Right renal cortex interstitium (tissue), 3 donors: Measurements from ENCODE around the gene HOXB4. TPM values are rescaled to one million over a fixed set of nuclear protein-coding genes. Genes with fewer than 3 reads are reported as not detected.

Experiments
- DNase-seq, 3 donors: peaks; one replicate each; pipeline ENCODE4 v3.0.0-alpha.2; 2013; ENCODE audit warnings: low read depth in 3 of 3, low spot score in 2 of 3
- polyA plus RNA-seq, 3 donors: library from polyadenylated mRNA; unstranded; fragments of 120-200 nt; gene quantifications; one replicate each; pipeline ENCODE4 v1.2.1, GENCODE V29; 2013; ENCODE audit not compliant: insufficient read length in 3 of 3

HOXB4 gene
- polyA plus RNA-seq, 3 donors, result 6.8 to 9.6 (median 7.8) TPM

DNA sequence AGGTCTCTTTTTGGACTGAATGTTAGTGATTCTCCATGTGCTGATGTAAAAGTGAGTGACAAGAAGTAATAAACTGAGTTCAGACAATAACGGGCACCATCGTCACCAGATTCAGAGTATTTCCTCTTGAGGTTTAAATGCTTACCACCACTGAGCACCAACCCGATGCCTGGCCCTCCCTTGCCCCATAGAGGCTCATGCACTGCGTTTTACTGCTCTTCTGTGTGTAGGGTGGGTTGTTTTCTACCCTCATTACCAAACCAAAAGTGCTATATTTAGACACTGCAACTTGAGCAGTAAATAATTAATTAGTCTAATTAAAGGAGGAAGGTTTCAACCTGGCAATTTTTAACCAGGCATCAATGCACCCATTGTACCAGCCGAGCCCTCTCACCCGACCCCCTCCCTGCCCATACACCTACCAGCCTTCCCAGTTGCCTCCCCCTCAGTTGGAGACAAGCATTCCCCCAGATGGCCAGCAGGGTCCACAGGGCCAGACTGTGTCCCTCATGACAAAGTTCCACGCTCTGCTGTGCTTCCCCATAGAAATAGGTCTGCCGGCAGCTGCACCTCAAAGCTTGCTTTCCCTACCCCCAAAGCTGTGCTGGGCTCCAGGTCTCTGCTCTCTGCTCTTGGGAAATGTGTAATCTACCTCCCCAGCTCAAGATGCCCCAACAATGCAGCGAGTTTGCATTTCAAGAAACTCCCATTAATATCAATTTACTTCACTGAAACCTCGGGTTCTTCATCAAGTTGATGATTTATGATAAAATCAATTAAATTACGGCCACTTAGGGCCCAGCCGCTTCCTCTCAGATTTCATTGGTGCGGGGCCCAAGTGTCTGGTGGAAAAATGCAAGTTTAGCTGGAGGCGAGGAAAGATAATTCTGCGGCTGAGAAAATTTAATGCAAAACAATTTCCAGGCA lies 16.0 kb downstream of the HOXB4 start:
- no peak for DNase-seq

DNA sequence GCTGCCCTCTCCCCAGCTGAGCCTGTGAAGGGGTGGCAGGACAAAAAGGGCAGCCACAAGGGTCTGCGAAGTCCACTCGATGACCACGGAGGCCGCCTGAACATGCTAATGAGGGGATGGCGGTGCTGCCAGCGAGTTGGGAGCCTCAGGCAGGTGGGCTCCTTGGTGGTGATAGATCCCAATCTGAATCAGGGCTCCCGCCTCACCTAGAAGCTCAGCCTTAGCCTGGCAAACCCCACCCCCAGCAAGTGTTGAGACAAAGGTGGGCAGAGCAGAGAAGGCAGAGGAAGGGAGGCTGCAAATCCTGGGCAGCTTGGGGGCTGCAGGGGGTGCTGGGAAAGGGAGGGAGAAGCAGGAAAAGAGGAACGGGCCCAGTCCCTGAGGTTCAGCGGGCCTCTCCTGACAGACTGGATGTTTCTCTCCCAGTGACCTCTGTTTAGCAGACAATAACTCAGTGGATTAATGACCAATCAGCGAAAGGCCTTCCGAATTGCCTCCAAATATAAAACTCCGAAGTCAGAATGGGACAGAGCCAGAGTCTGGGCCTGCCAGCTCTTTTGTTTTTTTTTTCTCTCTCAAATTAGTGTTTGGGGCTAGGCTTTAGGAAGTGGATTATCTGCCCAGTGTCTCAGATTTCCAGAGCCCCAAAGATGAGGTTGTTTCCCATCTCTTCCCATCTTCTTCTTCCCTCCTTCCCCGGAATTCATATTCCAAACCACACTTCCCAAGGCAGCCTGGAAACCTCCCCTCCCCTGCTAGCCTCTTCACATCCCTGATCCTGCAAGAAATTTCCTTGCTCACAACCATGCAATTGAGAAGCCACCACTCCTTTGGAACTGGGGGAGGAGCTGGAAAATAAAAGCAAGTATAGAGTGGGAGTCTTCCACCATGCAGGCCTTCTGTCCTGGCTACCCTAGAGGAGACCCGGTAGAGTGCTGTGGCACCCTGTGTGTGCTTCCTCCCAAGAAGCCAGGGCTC lies 18.0 kb downstream of the HOXB4 start:
- no peak for DNase-seq

DNA sequence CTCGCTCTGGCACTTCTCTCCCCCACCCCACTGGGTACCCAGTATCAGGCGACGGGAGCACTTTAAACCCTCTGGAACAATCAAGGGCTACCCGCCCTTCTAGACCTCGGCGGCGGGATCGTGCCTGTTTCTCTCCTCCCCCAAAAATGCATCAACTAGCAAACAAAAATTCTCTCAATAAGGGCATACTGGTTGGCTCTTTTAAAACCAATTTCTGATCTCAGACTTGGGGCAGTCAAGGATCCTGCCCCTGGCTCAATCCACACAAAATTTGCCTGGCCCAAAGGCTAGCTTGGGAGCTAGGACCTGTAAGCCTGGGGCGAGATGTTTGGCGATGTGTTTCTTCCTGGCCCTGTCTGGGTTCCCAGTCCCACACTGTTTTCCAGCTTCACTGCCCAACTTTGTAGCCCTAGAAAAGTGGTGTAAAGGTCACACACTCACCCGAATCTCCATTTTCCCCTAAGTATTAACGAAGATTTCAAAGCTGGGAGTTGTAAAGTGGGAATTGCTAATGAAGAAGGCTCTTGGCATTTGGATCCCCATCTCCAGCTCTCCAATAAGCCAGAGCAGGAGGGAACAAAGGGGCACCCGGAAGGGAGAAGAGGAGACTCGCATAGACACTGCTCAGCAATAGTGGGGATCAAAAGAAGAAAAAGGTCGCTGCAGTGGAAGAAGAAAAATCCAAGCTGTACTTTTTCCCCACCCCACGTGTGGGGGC lies 18.9 kb downstream of the HOXB4 start:
- DNase-seq, result no peak

DNA sequence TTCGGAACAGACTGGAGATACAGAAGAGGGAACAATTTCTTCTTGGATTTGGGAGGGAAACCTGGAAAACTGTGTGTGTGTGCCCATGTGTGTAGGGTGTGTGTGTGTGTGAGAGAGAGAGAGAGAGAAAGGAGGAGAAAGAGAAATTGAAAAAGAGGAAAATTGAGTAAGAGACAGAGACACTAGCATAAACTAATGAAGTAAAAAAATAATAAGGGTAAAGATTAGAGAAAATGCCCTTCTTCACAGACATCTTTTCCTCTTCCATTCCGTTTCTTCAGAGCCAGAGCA lies 19.4 kb downstream of the HOXB4 start:
- no peak for DNase-seq

DNA sequence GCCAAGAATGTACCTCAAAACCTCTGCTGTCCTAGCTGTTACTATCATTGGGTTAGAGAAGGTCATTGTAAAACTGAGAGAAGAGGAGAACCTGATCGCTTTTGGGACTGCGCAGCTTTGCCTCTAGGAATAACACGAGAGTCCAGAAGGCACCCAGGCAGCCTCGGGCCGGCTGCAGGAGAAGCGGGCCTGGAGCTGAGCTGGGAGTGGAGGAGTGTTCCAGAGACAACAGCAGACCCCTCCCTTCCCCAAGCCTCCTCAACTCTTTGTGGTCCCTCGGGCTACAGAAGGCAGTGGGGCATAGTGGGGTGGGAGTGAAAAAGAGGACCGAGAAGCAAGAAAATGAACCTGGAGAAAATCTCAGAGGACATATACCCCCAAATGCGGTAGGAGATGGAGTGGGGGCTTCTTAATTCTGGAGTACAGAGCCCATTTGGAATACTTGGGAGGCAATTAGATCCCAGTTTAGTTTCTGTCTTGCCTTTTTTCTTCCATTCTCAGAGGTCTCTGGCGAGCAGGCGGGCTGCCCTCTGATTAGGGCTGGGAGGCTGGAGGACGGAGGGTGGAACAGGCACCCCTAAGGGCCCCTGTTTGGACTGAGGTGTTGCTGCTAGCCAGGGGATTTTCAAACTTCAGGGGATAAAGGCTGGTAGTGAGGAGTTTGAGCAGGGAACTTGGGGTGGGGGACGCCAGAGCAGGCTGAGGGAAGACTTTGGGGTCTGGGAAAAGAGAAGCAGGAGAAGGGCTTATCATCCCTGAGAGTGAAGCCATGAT lies 19.9 kb downstream of the HOXB4 start:
- DNase-seq, result no peak

DNA sequence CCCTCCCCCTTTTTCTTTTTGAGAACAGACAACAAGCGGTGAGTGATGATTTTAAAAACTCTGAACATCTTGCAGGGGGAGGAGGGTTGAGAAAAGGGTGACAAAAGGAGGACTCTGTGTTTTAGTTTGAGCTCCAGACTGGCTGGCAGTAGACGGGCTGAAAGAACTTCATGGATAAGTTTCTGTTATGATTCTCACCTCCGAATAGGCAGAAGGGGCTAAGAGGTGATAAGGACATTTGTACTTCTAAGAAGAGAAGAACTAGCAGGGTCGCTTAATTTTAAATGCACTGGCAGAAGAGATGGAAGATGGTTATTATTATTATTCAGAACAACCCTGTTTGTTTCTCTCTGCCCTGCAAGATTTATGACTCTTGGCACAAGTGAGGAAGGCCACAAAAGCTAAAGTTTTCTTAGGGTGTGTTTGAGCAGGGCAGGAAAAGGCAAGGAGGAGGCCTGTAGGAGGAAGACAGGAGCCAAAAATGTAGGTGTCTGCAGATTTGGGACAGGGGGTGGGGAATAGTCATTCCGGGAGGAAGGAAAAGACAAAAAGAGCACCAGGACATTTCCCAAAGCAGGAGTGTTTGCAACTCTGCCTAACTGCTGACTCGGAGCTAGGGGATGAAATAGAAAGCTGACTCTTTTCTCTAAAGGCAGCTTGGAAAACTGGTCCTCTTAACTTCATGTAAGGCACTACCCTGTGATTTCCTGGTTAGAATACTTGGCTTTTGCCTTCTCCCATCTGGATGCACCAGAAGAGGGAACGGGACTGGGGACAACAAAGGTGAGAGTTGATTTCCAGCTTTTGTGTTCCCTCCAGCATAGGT lies 21.4 kb downstream of the HOXB4 start:
- DNase-seq, result no peak

DNA sequence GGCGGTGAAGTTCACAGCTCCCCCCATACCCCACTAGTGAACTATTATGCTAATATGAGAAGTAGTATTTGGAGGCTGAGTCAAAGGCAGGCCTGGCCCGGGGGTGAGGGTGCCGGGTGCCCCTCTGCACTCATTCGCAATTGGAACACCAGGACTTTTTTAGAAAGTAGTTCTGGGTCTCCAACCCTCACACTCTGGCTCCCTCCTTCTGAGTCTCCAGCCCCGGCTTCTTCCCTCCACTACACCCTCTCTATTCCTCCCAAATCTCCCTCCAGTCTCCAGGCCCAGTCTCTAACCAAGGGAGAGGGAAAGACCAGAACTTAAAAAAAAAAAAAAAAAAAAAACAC lies 21.9 kb downstream of the HOXB4 start:
- no peak for DNase-seq

DNA sequence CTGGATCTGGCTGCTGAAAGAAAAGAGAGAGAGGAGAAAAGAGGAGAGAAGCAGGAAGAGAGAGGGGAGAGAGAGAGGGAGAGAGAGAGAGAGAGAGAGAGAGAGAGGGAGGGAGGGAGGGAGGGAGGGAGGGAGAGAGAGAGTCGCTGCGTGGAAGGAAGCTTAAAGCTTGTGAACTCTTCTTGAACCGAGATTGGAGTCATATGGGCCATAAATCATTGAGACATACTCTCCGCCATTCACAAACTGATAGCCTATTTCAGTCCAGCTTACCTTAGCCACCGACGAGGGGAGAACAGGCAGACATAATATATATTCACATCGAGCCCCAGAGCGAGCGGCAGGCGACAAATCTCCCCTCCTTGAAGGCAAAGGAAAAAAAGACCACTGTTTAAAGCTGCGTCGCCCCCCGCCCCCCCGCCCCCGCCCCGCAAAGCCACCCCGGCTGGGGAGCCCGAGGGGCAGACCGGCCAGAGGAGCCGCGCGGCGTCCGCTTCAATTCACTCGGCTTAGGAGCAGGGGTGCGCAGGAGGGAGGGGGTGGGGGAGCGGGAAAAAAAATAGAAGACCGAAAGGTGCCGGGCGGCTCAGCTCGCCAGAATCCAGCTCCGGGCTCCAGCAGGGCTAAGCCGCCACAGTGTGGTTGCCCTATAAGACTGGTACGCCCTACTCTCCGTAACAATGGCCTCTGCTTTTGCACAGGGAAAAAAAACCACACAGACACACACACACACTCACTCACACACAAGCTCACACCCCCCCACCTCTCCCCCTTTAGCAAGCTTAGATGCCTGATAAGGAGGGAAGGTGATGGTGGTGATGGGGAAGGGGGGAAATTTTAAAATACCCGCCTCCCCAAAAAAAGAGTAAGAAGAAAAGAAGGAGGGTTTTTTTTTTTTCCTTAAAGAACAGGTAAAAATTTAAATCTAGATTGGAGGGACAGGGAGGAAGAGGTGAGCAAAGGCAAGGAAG lies 22.6 kb downstream of the HOXB4 start:
- peak in 2 of 3 donors; percentile 91 for DNase-seq

DNA sequence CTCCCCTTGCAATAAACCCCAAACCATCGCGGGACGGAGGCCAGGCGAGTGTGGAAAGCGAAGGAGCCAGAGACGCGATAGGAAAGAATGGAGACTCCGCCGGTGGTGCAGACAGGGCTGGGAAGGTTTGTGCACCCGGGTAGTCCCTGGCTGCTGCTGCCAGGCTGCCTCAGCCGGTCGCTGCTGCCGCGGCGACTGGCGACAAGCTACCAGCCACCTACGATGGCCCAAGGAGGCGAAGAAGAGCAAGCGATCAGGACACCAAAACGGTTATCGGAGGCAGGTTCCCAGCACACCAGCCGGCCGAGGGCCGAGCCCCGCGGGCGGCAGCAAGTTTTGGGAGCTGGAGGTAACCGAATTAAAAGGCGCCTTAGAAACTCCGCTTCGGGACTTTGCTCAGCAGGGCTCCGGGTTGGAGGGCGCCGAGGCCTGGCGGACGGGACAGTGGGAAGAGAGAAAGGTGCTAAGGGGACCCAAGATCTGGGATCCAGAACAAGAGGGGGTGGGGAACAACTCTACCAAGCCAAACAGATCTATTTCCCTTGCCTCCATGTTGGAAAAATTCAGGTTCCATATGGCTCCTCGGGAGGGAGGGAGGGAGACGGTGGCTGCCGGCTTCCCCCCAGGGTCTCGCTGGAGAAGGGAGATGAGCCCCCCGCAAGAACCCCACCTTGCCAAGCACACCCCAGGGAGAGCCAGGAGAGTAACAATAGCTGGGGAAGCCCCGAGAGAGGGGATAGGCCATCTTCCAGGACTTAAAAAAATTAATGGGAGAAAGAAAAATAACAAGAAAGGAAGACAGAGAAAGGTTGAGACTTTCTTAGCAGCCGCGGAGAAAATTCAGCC lies 23.5 kb downstream of the HOXB4 start:
- no peak for DNase-seq

DNA sequence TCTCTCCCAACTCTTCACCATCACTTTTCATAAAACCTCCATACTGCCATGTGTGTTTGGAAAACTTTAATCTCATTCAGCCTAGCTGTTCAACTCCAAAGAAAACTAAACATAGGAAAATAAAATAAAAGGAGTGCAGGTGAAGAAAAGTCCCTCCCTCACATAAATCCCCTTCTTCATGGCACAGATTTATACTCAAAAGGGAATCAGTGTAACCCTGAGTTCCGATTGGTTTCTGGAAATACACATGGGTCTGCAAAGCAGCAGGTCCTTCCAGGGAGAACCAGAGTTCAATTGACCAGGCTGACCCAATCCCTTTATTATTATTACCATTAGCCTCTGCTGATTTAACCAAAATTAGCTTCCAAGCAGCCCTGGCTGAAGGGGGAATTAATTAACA lies 24.3 kb downstream of the HOXB4 start:
- DNase-seq, result no peak

DNA sequence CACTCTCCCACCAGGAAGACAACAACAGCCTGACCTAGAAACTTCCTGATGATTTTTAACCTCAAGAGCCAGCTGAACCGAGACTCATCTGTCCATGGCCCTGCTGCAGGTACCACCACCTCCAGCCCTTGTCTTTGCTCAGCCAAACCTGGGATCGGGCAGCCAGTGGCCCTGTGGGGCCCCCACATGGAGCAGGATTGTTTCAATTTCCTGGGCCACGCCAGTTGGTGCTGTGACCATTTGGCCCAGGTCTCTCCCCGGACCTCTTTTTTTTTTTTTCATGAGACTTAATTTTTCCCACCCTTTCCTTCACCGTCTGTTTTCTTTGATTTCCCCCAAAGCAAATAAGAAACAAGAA lies 25.0 kb downstream of the HOXB4 start:
- DNase-seq, result no peak

DNA sequence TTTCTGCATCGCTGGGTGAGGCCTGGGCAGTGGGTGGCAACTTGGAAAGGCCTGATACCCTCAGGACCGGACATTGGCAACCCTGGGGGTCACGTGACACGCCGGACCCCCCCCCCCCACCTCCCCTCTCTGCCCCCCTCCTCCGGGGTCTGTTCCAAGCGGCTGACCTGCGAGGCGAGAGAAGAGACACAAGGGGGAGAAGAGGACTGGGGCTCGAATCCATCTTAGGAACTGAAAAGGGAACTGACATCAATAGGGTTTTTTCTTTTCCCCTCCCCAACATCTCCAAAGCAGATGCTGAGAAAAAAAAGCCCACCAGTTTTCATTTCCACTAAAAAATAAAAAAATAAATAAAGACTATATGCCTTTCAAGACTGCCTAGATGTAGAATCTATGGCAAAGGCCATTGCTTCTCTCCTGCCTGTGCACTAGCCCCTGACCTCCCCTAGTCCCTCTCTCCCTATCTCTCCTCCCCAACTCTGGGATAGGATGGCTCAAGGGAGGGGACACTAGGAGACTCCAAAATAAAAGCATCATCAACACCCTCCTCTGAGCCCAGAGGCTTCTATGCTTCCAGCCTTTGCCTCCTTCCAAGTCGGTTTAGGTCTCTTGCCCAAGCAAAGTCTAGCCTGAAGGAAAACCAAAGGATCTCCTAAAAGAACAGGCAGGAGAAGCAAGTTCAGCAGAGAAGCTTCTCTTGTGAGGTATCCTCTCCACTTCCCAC lies 25.5 kb downstream of the HOXB4 start:
- no peak for DNase-seq

DNA sequence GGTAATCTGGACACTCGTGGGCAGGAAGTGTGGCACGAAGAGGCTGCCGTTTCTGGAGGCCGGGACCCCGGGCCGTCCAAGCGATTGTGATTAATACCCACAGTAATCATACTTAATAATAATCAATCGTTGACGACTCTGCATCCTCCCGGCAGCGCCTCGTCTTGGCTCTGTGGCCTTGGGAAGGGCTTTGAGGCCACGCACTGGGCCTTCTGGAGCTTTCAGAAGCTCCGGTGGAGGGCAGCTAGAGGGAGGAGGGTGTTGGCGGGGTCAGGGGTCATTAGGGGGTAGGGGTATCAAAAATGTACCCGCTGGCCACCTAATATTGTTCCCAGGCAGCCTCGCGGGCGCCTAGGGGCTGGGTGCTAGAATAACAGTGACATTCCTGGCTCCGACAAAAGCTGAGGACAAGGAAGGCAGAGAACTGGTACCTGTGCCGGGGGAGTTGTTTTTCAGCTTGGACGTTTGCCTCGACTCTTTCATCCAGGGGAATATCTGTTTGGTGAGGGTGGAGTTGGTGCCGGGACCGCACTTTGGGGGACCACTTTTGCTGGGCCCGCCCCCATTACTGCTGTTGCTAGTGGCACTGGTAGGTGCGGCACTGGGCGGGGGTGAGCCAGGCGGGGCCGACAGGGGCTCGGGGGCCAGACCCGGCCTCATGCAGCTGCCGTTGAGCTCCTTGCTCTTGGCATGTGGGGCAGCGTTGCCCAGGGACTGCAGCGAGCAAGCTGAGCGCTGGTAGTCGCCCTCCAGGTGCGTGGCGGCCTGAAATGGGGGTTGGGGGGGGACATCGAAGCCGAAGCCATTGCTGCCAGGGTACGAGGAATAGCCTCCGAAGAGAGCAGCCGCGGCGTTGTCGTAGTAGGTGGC lies 26.3 kb downstream of the HOXB4 start:
- DNase-seq, result no peak

DNA sequence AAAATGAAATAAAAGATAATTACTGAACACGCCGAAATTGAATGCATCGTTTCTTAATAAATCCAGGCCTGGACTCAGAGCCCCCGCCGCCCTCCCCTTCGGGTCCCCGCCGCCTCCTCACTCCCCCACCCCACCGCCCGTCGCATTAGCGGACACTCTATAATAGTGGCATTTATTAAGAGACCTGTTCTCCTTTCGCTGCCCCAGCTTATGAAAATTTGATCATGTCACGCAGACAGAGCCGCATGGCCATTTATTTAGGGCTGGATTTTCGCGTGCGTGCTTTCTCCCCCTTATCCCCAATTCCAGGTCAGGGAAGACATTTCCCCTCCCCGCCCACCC lies 27.0 kb downstream of the HOXB4 start:
- DNase-seq, result no peak

DNA sequence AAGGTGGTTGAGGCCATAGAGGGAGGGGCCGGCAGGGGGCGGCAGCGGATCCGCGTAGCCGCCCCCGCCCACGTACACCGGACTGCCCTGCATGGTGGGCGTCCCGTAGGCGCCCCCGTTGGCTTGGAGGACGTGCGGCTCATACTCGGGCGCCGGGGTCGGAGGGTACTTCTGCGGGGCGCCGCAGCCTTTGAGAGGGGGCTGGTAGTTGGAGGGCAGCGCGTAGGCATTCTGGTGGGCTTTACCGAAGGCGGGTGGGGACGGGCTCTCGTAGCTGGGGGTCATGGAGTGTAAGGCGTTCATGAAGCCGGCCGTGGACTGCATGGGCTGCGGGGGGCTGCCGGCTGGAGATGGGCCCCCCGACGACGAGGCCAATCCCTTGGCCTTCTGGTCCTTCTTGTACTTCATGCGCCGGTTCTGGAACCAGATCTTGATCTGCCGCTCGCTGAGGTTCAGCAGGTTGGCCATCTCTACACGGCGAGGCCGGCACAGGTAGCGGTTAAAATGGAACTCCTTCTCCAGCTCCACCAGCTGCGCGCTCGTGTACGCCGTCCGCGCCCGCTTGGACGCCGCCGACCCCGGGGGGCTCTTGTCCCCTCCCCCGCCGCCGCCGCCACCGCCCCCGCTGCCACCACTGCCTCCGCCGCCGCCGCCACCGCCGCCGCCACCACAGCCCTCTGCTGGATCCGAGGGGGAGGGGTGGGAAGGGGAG lies 27.5 kb downstream of the HOXB4 start:
- DNase-seq, result no peak
